ENCODE results near the gene GIMAP5. TPM values are rescaled to one million over a fixed set of nuclear protein-coding genes. Genes with fewer than 3 reads are reported as not detected.

The GIMAP5 gene
- total and polyA plus RNA-seq, 2 of the 13 experiments (the other 11 are each of a cell fraction or from before 2014, with no cell fraction given): not detected

DNA sequence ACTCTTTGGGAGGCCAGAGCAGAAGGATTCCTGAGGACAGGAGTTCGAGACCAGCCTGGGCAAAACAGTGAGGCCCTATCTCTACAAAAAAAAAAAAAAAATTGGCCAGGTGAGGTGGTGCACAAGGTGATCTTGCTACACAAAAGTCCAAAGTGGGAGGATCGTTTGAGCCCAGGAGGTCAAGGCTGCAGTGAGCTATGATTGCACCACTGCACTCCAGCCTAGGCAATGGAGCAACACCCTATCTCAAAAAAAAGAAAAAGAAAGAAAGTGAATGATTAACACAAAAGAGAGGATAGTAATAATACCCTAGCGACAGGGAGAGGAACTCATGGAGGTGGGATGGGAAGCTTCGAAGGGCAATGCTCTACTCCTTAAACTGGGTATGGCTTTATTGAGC is 32.5 kb downstream of the GIMAP5 start:
- ATAC-seq: peak; percentile 48; the same call in 2 of the 3 replicates
- no peak overlapping the region for H3K4me2 ChIP-seq (ENCODE audit: low read depth, low read length)
- peak; percentile 36 for FAIRE-seq
- H3K79me2 ChIP-seq (ENCODE audit: insufficient read depth, low read length): no peaks in the 10 kb centered on the region
- H2AFZ ChIP-seq (ENCODE audit: low read length): no peak overlapping the region
- H3K9ac ChIP-seq (ENCODE audit: insufficient read depth, low read depth, low read length): no peak overlapping the region
- no peaks in the 10 kb centered on the region for H3K27me3 ChIP-seq (ENCODE audit: control insufficient read depth in 1 of 2, insufficient read depth in 2 of 2, low read length in 2 of 2)
- CTCF ChIA-PET (ENCODE audit: low intra/inter-chr PET ratio, low total read pairs): no interaction called here
- H3K4me1 ChIP-seq (ENCODE audit: insufficient read depth, low read length): peaks cover 24% of the 10 kb centered on the region
- in situ Hi-C loops (cut with HindIII; ENCODE audit: extremely low pct_ligation_motif_present, low pct_unique_long_range_greater_than_20kb): loop anchor here (25.0 kb wide), 1 partner anchor 482 kb away; no protein-coding TSS in a partner anchor
- 18% methylated on average over 4 of the region's 4 CpGs for WGBS (ENCODE audit: low lambda C conversion rate)
- no peak for DNase-seq (ENCODE audit: low spot score)
- intact Hi-C loops (cut with micrococcal nuclease; ENCODE audit: unreplicated experiment): no loop called here
- no peak overlapping the region for H3K27ac ChIP-seq (ENCODE audit: extremely low read length, insufficient read depth, low read length)
- H3K9me3 ChIP-seq (ENCODE audit: low read length): no peaks in the 10 kb centered on the region
- POLR2A ChIA-PET: no interaction called here
- no TSS peak for BruUV-seq (replicated peaks)
- no peak overlapping the region for H3K4me3 ChIP-seq (replicated peaks in 1 of 3; ENCODE audit: insufficient read depth in 1 of 3, low read depth in 2 of 3, low read length in 3 of 3)
- H4K20me1 ChIP-seq (ENCODE audit: insufficient read depth, low read length): no peaks in the 10 kb centered on the region
- no peaks in the 10 kb centered on the region for H3K36me3 ChIP-seq (replicated peaks in 1 of 2; ENCODE audit: control insufficient read depth in 1 of 2, insufficient read depth in 2 of 2, low read length in 2 of 2)
- no peak for TF ChIP-seq ZSCAN22 (CRISPR knock-in tag; IDR thresholded peaks at IDR 0.05)
- TF ChIP-seq ZNF10 (CRISPR knock-in tag; IDR thresholded peaks at IDR 0.05; ENCODE audit: borderline replicate concordance, low read depth): no peak
- no peak for TF ChIP-seq PCBP1 (IDR thresholded peaks at IDR 0.05; ENCODE audit: borderline replicate concordance, low read depth, low read length)
- no peak for TF ChIP-seq ZNF615 (CRISPR knock-in tag; IDR thresholded peaks at IDR 0.05; ENCODE audit: borderline replicate concordance)
- TF ChIP-seq NONO (IDR thresholded peaks at IDR 0.05): no peak
- TF ChIP-seq NONO (CRISPR knock-in tag; conservative IDR thresholded peaks at IDR 0.05): no peak
- TF ChIP-seq, protein P1, sequence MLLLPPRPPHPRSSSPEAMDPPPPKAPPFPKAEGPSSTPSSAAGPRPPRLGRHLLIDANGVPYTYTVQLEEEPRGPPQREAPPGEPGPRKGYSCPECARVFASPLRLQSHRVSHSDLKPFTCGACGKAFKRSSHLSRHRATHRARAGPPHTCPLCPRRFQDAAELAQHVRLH (CRISPR knock-in tag; IDR thresholded peaks at IDR 0.05; ENCODE audit: borderline replicate concordance, low read depth): no peak
- TF ChIP-seq PHF20 (CRISPR knock-in tag; IDR thresholded peaks at IDR 0.05): no peak
- no peak for TF ChIP-seq ZNF572 (CRISPR knock-in tag; IDR thresholded peaks at IDR 0.05)
- no peak for TF ChIP-seq ZNF891 (CRISPR knock-in tag; IDR thresholded peaks at IDR 0.05)
- TF ChIP-seq AHR (CRISPR knock-in tag; IDR thresholded peaks at IDR 0.05): no peak
- TF ChIP-seq ZNF678 (CRISPR knock-in tag; IDR thresholded peaks at IDR 0.05): no peak
- TF ChIP-seq ZNF574 (CRISPR knock-in tag; IDR thresholded peaks at IDR 0.05): 0 out of 2 replicates have a peak, but pooled peaks have one; percentile 24
- no peak for TF ChIP-seq SOX13 (IDR thresholded peaks at IDR 0.05)
- TF ChIP-seq SOX13 (CRISPR knock-in tag; conservative IDR thresholded peaks at IDR 0.05 in 1 of 2, IDR thresholded peaks at IDR 0.05 in 1 of 2): peak in 1 of 2 experiments; percentile 39; a peak in 1 of 4 replicates
- TF ChIP-seq ZNF775 (CRISPR knock-in tag; IDR thresholded peaks at IDR 0.05; ENCODE audit: borderline replicate concordance): no peak
- no peak for TF ChIP-seq ZNF331 (CRISPR knock-in tag; IDR thresholded peaks at IDR 0.05)
- no peak for TF ChIP-seq ZFP36 (IDR thresholded peaks at IDR 0.05; ENCODE audit: borderline replicate concordance, low read depth, low read length, partially characterized antibody)
- no peak for TF ChIP-seq ZNF292 (CRISPR knock-in tag; IDR thresholded peaks at IDR 0.05; ENCODE audit: borderline replicate concordance, low read depth)
- no peak for TF ChIP-seq FOXA3 (CRISPR knock-in tag; IDR thresholded peaks at IDR 0.05)
- TF ChIP-seq ZNF121 (CRISPR knock-in tag; IDR thresholded peaks at IDR 0.05): peak; percentile 53; the same call in 1 of the 2 replicates
- no peak for TF ChIP-seq CHCHD3 (CRISPR knock-in tag; IDR thresholded peaks at IDR 0.05)
- TF ChIP-seq ZBTB38 (CRISPR knock-in tag; IDR thresholded peaks at IDR 0.05): no peak
- no peak for TF ChIP-seq ATF7-NPFF (CRISPR knock-in tag; IDR thresholded peaks at IDR 0.05; ENCODE audit: low read depth)
- no peak for TF ChIP-seq BHLHE40 (IDR thresholded peaks at IDR 0.05; ENCODE audit: low read length)
